Measurements from ENCODE around the gene F10. TPM values are rescaled to one million over a fixed set of nuclear protein-coding genes. Genes with fewer than 3 reads are reported as not detected.

Gene F10
- total RNA-seq, 2 donors from 2014 or later: 10.2 to 48.0 TPM

DNA sequence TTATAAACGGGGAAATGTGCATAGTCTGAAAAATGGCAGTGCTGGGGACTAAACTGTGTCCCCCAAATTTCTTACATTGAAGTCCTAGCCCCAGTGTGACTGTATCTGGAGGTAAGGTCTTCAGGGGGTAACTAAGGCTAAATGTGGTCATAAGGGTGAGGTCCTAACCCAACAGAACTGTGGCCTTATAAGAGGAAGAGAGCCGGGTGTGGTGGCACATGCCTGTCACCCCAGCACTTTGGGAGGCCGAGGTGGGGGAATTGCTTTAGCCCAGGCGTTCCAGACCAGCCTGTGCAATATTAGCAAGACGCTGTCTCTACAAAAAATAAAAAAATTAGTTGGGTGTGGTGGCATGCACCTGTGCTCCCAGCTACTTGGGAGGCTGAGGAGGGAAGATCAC lies 53.7 kb downstream of the F10 start:
- no peak overlapping the region for H3K4me3 ChIP-seq
- DNase-seq (ENCODE audit: low spot score): no peak
- intact Hi-C loops (cut with DNase I): no loop called here
- peaks cover 0 to 22% of the 10 kb centered on the region in 2 donors for H3K36me3 ChIP-seq
- no peak overlapping the region for H3K27ac ChIP-seq
- TF ChIP-seq POLR2AphosphoS5 (IDR thresholded peaks at IDR 0.05) (no peak), POLR2A (IDR thresholded peaks at IDR 0.05) (no peak)
- TF ChIP-seq, protein P1, sequence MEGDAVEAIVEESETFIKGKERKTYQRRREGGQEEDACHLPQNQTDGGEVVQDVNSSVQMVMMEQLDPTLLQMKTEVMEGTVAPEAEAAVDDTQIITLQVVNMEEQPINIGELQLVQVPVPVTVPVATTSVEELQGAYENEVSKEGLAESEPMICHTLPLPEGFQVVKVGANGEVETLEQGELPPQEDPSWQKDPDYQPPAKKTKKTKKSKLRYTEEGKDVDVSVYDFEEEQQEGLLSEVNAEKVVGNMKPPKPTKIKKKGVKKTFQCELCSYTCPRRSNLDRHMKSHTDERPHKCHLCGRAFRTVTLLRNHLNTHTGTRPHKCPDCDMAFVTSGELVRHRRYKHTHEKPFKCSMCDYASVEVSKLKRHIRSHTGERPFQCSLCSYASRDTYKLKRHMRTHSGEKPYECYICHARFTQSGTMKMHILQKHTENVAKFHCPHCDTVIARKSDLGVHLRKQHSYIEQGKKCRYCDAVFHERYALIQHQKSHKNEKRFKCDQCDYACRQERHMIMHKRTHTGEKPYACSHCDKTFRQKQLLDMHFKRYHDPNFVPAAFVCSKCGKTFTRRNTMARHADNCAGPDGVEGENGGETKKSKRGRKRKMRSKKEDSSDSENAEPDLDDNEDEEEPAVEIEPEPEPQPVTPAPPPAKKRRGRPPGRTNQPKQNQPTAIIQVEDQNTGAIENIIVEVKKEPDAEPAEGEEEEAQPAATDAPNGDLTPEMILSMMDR (IDR thresholded peaks at IDR 0.05): no peak
- H3K27me3 ChIP-seq (replicated peaks; ENCODE audit: insufficient read depth): no peaks in the 10 kb centered on the region
- 73% methylated on average over 5 of the region's 5 CpGs for WGBS
- H3K9me3 ChIP-seq: no peaks in the 10 kb centered on the region
- no peaks in the 10 kb centered on the region for H3K4me1 ChIP-seq (replicated peaks)

GRCh38 chr13:113176822-113177221 lies 54.2 kb downstream of the F10 start:
- 96% methylated on average over 12 of the region's 14 CpGs for WGBS
- H3K9me3 ChIP-seq: no peaks in the 10 kb centered on the region
- H3K27me3 ChIP-seq (replicated peaks; ENCODE audit: insufficient read depth): no peaks in the 10 kb centered on the region
- H3K4me1 ChIP-seq (replicated peaks): no peaks in the 10 kb centered on the region
- peaks cover 0 to 22% of the 10 kb centered on the region in 2 donors for H3K36me3 ChIP-seq
- intact Hi-C loops (cut with DNase I): no loop called here
- TF ChIP-seq POLR2AphosphoS5 (IDR thresholded peaks at IDR 0.05): no peak
- TF ChIP-seq, protein P1 (IDR thresholded peaks at IDR 0.05): no peak
- TF ChIP-seq POLR2A (IDR thresholded peaks at IDR 0.05): no peak
- H3K27ac ChIP-seq: no peak overlapping the region
- H3K4me3 ChIP-seq: no peak overlapping the region
- no peak for DNase-seq (ENCODE audit: low spot score)

DNA sequence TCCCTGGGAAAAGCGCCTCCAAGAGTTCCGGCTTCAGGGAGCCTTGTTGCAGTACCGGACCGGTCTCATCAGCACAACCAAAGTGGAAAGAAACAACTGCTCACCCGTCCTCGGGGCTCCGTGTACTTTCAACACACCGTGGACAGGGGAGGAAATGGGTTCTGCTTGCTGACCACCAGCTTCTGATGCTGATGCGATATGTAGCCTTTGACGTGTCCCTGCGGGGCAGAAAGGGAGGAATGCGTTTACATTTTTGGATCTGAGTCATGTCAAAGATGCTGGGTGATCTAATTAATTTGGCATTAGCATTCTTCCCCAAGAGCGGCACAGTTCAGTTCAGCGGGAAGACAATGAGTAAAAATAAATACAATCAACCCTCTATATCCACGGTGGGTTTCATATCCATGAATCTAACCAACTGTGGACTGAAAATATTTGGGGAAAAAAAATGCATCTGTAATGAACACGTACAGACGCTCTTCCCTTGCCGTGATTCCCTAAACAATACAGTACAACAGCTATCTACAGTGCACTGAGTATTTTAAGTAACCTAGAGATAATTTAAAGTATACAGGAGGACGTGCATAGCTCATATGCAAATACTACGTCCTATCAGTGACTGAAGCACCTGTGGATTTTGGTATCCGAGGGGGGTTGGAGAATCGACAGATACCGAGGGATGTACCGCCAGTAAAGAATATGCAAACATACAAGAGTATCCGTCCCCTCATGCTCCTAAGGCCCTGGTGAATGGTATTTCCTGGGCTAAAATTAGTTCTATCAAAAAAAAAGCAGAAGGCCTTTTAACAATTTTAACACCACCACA lies 55.7 kb downstream of the F10 start:
- no peak overlapping the region for H3K27ac ChIP-seq
- 87% methylated on average over 25 of the region's 25 CpGs for WGBS

DNA sequence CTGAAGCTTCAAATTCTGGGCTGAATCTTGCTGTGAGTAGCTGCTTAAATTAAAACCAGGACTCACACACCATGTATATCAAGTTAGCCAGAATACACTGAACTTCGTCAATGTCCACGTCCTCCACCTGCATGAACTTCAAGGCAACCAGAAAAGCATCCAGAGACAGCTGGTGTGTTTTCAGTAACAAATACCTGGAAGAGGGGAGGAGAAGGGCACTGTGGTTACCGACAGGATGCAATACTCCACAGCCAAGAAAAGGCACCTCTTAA lies 56.2 kb downstream of the F10 start:
- no peak for TF ChIP-seq POLR2A (IDR thresholded peaks at IDR 0.05)
- TF ChIP-seq, protein P1 (IDR thresholded peaks at IDR 0.05): no peak
- TF ChIP-seq POLR2AphosphoS5 (IDR thresholded peaks at IDR 0.05): no peak
- intact Hi-C loops (cut with DNase I): no loop called here
- no peaks in the 10 kb centered on the region for H3K9me3 ChIP-seq
- DNase-seq (ENCODE audit: low spot score): no peak
- peaks cover 0 to 22% of the 10 kb centered on the region in 2 donors for H3K36me3 ChIP-seq
- 88% methylated on average over 3 of the region's 3 CpGs for WGBS
- H3K4me1 ChIP-seq (replicated peaks): no peaks in the 10 kb centered on the region
- no peaks in the 10 kb centered on the region for H3K27me3 ChIP-seq (replicated peaks; ENCODE audit: insufficient read depth)
- no peak overlapping the region for H3K4me3 ChIP-seq
- H3K27ac ChIP-seq: no peak overlapping the region

More for the DNA sequence above, 55.7 kb downstream of the F10 start:
- Histone ChIP-seq H3K9me3 (no peaks in the 10 kb centered on the region), H3K4me3 (no peak overlapping the region), H3K27me3 (replicated peaks; ENCODE audit: insufficient read depth) (no peaks in the 10 kb centered on the region), H3K36me3 (peaks cover 0 to 22% of the 10 kb centered on the region in 2 donors), H3K4me1 (replicated peaks) (no peaks in the 10 kb centered on the region)
- intact Hi-C loops (cut with DNase I): no loop called here
- TF ChIP-seq POLR2A (IDR thresholded peaks at IDR 0.05): no peak
- TF ChIP-seq POLR2AphosphoS5 (IDR thresholded peaks at IDR 0.05): no peak
- TF ChIP-seq, protein P1 (IDR thresholded peaks at IDR 0.05): no peak
- no peak for DNase-seq (ENCODE audit: low spot score)

All from prostate gland (tissue), 2 donors.